Transverse colon (tissue), 4 donors: ENCODE results near the gene ACSS1. TPM values are rescaled to one million over a fixed set of nuclear protein-coding genes. Genes with fewer than 3 reads are reported as not detected.

Source experiments
- DNase-seq: peaks from one replicate; pipeline ENCODE4 v3.0.0-alpha.2; 2019
- H3K27ac ChIP-seq, 4 donors: fragments of 200-600 bp; sonication (generic); 2 replicates each; pipeline ENCODE4 v1.5.1; 2016 to 2018; ENCODE audit warnings: inconsistent platforms in 4 of 4
- H3K27me3 ChIP-seq: fragments of 200-600 bp; sonication (generic); 2 replicates; pipeline ENCODE4 v1.5.1; 2017; ENCODE audit warnings: inconsistent platforms
- H3K36me3 ChIP-seq, 4 donors: fragments of 200-600 bp; sonication (generic); 2 replicates each; pipeline ENCODE4 v1.5.1; 2017 to 2019; ENCODE audit warnings: inconsistent platforms in 4 of 4
- H3K4me1 ChIP-seq, 4 donors: fragments of 200-600 bp; sonication (generic); 2 replicates each; pipeline ENCODE4 v1.5.1; 2017 to 2020; ENCODE audit warnings: inconsistent platforms in 4 of 4
- H3K4me3 ChIP-seq, 4 donors: fragments of 200-600 bp; sonication (generic); 1 replicate in 1 of 4; 2 replicates in 3 of 4; pipeline versions ENCODE4 v1.5.1 to v1.6.1; 2017 to 2019; ENCODE audit warnings: inconsistent platforms in 4 of 4
- H3K9me3 ChIP-seq, 2 donors: fragments of 200-600 bp; sonication (generic); 2 replicates each; pipeline ENCODE4 v1.5.1; 2017 to 2019; ENCODE audit warnings: inconsistent platforms in 2 of 2
- EP300 ChIP-seq: sonication (generic); formaldehyde crosslinking; IDR thresholded peaks from one replicate; pipeline ENCODE4 v1.6.1; 2017; ENCODE audit warnings: antibody characterized with exemption, low read depth
- POLR2A ChIP-seq: fragments of 450-650 bp; IDR thresholded peaks from one replicate; pipeline ENCODE4 v1.6.1; 2016; ENCODE audit warnings: antibody characterized with exemption, mild to moderate bottlenecking, moderate library complexity
- POLR2AphosphoS5 ChIP-seq, 3 donors: sonication (generic); formaldehyde crosslinking; IDR thresholded peaks; one replicate each; pipeline ENCODE4 v1.6.1; 2016; ENCODE audit warnings: antibody characterized with exemption in 3 of 3
- WGBS, 2 donors: methylation state at CpG; one replicate each; pipeline ENCODE4 v1.1.5; 2018; ENCODE audit warnings: low coverage in 1 of 2; 5-methylcytosine and 5-hydroxymethylcytosine counted together
- in situ Hi-C, 4 donors: fragments of 200-750 bp; cut with MboI; loops; one replicate each; pipeline versions ENCODE4 v1.15.0 to v1.15.1; 2017; ENCODE audit warnings: low sequenced_read_pairs in 3 of 4, low pct_ligation_motif_present in 1 of 4, low pct_unique_long_range_greater_than_20kb in 1 of 4
- intact Hi-C: fragments of 100-400 bp; cut with DNase I; formaldehyde crosslinking; loops from one replicate; pipeline ENCODE4 v1.15.1; 2023; ENCODE audit warnings: low total_unique reads
- total RNA-seq, 4 donors: library from RNA; depleted of rRNA; stranded (reverse); fragments of >200 nt; gene quantifications; one replicate each; pipeline ENCODE4 v1.1.0, GENCODE V29; 2016
- TF ChIP-seq, protein P1 (sequence below), 5 experiments: fragments of 200-600 bp in 3 of 5; fragments of 450-650 bp in 2 of 5; sonication (generic) in 3 of 5; IDR thresholded peaks; 1 replicate in 2 of 5; 2 replicates in 3 of 5; pipeline ENCODE4 v1.5.1; 2016 to 2017; ENCODE audit warnings: antibody characterized with exemption in 5 of 5, inconsistent platforms in 3 of 5, mild to moderate bottlenecking in 2 of 5, moderate library complexity in 1 of 5

The ACSS1 gene
- 10 to 100 TPM; 30.3 to 64.7 (median 51.6) TPM for total RNA-seq

DNA sequence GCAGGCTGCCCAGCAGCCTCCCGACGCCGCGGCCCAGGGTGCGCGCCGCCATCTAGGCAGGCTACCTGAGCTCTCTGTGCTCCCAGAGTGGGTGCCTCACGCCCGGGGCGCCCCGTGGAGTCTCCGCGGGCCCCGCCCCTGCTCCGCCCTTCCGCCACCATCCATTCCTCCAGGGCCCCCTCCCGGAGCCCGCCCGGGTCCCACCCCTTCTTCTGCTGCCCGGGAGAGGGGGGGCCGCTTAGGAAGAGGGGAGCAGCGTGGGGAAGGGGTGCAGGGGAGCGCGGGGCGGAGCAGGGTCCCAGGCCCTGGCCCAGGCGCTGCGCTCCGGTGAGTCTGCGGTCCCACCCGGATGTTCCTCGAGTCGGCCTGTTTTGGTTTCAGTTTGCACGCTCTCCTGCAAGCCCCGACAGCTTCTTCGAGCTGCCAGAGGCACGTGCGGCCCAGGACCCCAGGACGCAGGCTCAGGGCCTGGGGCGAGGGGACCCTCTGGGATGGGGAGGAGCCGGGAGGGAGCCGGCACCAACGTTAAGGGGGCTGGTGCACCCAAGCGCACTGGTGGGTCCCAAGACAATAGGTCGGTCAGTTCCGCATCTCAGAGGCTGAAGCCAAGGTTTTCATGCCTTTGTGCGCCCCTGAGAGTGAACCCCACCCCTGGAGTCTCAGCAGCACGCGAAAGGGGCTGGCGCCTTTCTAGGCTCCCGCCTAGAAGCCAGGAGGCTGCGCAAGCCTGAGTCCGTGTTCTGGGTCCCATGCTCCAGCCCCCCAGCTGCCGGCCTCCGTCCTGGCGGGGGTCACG, at the start of gene ACSS1:
Gene ACSS1, minus strand, starts transcription at position 89 of the 796 bp plus-strand sequence. Its CDS starts 37 bp downstream, at position 52.
- WGBS, 2 donors = 12% methylated on average over 37 of the region's 56 CpGs; no CpG with 5 or more reads in 1 of the 2 donors
- H3K27ac ChIP-seq = peak within 1 kb of the TSS; percentile 92 to 98 (median 96)
- intact Hi-C loops (loop anchor here (10.0 kb wide), 1 partner anchor 207 kb away; no protein-coding TSS in a partner anchor), in situ Hi-C loops (loop anchor here in 1 of 4 donors (25.0 kb wide), 1 partner anchor 329 kb away; the partner anchor contains the start of gene ABHD12)
- no peaks in the 10 kb centered on the region for H3K36me3 ChIP-seq
- H3K27me3 ChIP-seq = no peaks in the 10 kb centered on the region
- TF ChIP-seq POLR2A (peak; percentile 34), EP300 (no peak), POLR2AphosphoS5 (IDR thresholded peaks at IDR 0.05) (peak; percentile 23 to 51 (median 49))
- TF ChIP-seq, protein P1, sequence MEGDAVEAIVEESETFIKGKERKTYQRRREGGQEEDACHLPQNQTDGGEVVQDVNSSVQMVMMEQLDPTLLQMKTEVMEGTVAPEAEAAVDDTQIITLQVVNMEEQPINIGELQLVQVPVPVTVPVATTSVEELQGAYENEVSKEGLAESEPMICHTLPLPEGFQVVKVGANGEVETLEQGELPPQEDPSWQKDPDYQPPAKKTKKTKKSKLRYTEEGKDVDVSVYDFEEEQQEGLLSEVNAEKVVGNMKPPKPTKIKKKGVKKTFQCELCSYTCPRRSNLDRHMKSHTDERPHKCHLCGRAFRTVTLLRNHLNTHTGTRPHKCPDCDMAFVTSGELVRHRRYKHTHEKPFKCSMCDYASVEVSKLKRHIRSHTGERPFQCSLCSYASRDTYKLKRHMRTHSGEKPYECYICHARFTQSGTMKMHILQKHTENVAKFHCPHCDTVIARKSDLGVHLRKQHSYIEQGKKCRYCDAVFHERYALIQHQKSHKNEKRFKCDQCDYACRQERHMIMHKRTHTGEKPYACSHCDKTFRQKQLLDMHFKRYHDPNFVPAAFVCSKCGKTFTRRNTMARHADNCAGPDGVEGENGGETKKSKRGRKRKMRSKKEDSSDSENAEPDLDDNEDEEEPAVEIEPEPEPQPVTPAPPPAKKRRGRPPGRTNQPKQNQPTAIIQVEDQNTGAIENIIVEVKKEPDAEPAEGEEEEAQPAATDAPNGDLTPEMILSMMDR (IDR thresholded peaks at IDR 0.05) = no peak
- peak within 1 kb of the TSS; percentile 39 to 85 (median 80) for H3K4me3 ChIP-seq
- peaks cover 20 to 53% (median 42%) of the 10 kb centered on the region in 4 donors for H3K4me1 ChIP-seq
- no peaks in the 10 kb centered on the region for H3K9me3 ChIP-seq
- DNase-seq = peak; percentile 78

DNA sequence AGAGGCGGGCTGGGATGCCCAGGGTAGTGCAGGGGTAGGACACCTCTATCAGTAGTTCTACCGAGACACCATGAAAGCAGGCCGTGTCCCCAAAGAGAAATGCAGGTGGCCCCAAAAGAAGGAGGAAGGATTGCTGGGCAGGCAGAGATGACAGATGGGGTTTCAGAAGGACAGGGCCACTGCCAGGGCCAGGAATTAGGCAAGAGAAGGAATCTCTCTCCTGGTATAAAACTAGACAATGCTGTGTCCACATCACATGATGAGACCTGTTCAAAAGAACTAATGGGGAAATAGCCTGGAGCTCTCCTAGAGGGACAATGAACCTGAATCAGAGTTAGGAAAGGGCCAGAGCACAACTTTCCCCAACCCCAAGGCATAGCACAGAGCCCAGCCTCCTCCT, 45.6 kb upstream of the ACSS1 start:
- 83 to 92% methylated on average over 2 to 3 of the region's 3 CpGs for WGBS, 2 donors
- H3K36me3 ChIP-seq = no peaks in the 10 kb centered on the region
- no peaks in the 10 kb centered on the region for H3K27me3 ChIP-seq
- no peaks in the 10 kb centered on the region for H3K4me1 ChIP-seq
- TF ChIP-seq, protein P1 (IDR thresholded peaks at IDR 0.05) = no peak
- TF ChIP-seq EP300 (no peak), POLR2AphosphoS5 (IDR thresholded peaks at IDR 0.05) (no peak)
- DNase-seq = no peak
- intact Hi-C loops = no loop called here
- no peaks in the 10 kb centered on the region for H3K9me3 ChIP-seq
- in situ Hi-C loops = no loop called here
- no peak overlapping the region for H3K27ac ChIP-seq
- no peak overlapping the region for H3K4me3 ChIP-seq

DNA sequence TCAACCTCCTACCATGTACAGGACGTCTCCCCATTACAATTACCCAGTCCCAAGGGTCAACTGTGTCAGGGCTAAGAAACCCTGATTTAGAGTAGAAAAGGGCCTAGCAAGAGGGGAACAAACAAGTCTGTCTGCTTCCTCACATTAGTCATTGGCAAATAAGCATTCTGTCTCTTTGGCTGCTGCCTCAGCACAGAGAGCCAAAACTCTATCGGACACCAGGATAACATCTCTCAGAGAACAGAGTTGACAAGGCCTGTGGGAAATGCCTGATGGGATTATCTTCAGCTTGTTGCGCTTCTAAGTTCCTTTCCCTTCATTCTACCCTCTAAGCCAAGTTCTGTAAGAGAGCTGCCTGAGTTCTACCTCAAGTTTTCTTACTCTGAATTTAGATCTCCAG, 43.0 kb upstream of the ACSS1 start:
- no peak for DNase-seq
- WGBS, 2 donors = 73% methylated on average over 3 of the region's 3 CpGs; no CpG with 5 or more reads in 1 of the 2 donors
- H3K4me1 ChIP-seq = no peaks in the 10 kb centered on the region
- in situ Hi-C loops = no loop called here
- TF ChIP-seq EP300 (no peak), POLR2A (no peak), POLR2AphosphoS5 (IDR thresholded peaks at IDR 0.05) (no peak)
- TF ChIP-seq, protein P1 (IDR thresholded peaks at IDR 0.05) = no peak
- H3K4me3 ChIP-seq = no peak overlapping the region
- no peaks in the 10 kb centered on the region for H3K27me3 ChIP-seq
- H3K27ac ChIP-seq = no peak overlapping the region
- H3K36me3 ChIP-seq = no peaks in the 10 kb centered on the region
- intact Hi-C loops = no loop called here
- H3K9me3 ChIP-seq = no peaks in the 10 kb centered on the region

DNA sequence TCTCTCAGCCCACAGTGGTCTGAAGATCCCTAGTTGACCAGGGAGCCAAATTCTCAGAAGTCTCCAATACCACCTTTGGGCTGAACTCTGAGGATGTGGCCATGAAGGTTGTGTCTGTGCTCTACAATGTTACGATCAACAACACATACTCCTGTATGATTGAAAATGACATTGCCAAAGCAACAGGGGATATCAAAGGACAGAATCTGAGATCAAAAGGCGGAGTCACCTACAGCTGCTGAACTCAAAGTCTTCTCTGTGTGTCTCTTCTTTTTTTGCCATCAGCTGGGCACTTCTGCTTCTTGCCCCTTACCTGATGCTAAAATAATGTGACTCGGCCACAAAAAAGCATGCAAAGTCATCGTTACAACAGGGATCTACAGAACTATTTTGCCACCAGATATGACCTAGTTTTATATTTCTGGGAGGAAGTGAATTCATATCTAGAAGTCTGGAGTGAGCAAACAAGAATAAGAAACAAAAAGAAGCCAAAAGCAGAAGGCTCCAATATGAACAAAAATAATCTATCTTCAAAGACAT, 41.7 kb upstream of the ACSS1 start:
- Histone ChIP-seq H3K36me3 (no peaks in the 10 kb centered on the region), H3K9me3 (no peaks in the 10 kb centered on the region), H3K27me3 (no peaks in the 10 kb centered on the region), H3K4me3 (no peak overlapping the region), H3K4me1 (no peaks in the 10 kb centered on the region), H3K27ac (no peak overlapping the region)
- no peak for DNase-seq
- in situ Hi-C loops = no loop called here
- intact Hi-C loops = no loop called here
- no peak for TF ChIP-seq POLR2A
- 67 to 71% methylated on average over 3 to 4 of the region's 4 CpGs for WGBS, 2 donors
